Hepatocyte (in vitro differentiated cells): ENCODE measurements around the gene ANGPTL8. TPM values are rescaled to one million over a fixed set of nuclear protein-coding genes. Genes with fewer than 3 reads are reported as not detected.

Source experiments
- DNase-seq: peaks from one replicate; pipeline ENCODE4 v3.0.0-alpha.2; 2016; ENCODE audit warnings: low spot score
- H2AFZ ChIP-seq: fragments of 200-600 bp; sonication (generic); 2 replicates; pipeline ENCODE4 v1.6.0; 2016; ENCODE audit warnings: antibody characterized with exemption, mild to moderate bottlenecking
- H3K27ac ChIP-seq: fragments of 200-600 bp; sonication (generic); 2 replicates; pipeline ENCODE4 v1.5.1; 2016; ENCODE audit warnings: mild to moderate bottlenecking
- H3K27me3 ChIP-seq: fragments of 200-600 bp; sonication (generic); 2 replicates; pipeline ENCODE4 v1.6.1; 2016
- H3K36me3 ChIP-seq: fragments of 200-600 bp; sonication (generic); replicated peaks from 2 replicates; pipeline ENCODE4 v1.5.1; 2016; ENCODE audit warnings: low read depth; ENCODE audit not compliant: insufficient read depth
- H3K4me1 ChIP-seq: fragments of 200-600 bp; sonication (generic); 2 replicates; pipeline ENCODE4 v1.5.1; 2016; ENCODE audit warnings: mild to moderate bottlenecking, moderate library complexity; ENCODE audit not compliant: insufficient read depth
- H3K4me2 ChIP-seq: fragments of 200-600 bp; sonication (generic); 2 replicates; pipeline ENCODE4 v1.6.0; 2016
- H3K4me3 ChIP-seq: fragments of 200-600 bp; sonication (generic); 2 replicates; pipeline ENCODE4 v1.5.1; 2016; ENCODE audit warnings: mild to moderate bottlenecking
- H3K79me2 ChIP-seq: fragments of 200-600 bp; sonication (generic); 2 replicates; pipeline ENCODE4 v1.6.0; 2017; ENCODE audit warnings: mild to moderate bottlenecking
- H3K9me2 ChIP-seq: fragments of 200-600 bp; sonication (generic); replicated peaks from 2 replicates; pipeline ENCODE4 v1.6.0; 2017; ENCODE audit warnings: mild to moderate bottlenecking; ENCODE audit not compliant: insufficient read depth
- H3K9me3 ChIP-seq: fragments of 200-600 bp; sonication (generic); 2 replicates; pipeline ENCODE4 v1.5.1; 2016; ENCODE audit warnings: low read depth, mild to moderate bottlenecking
- H4K20me1 ChIP-seq: fragments of 200-600 bp; sonication (generic); 2 replicates; pipeline ENCODE4 v1.6.0; 2016; ENCODE audit warnings: mild to moderate bottlenecking; ENCODE audit not compliant: insufficient read depth, poor library complexity, severe bottlenecking
- CTCF ChIP-seq: fragments of 200-600 bp; sonication (generic); IDR thresholded peaks from 2 replicates; pipeline ENCODE4 v1.5.1; 2016; ENCODE audit warnings: antibody characterized with exemption, mild to moderate bottlenecking; ENCODE audit not compliant: poor library complexity
- EZH2 ChIP-seq: fragments of 200-600 bp; sonication (generic); IDR thresholded peaks from 2 replicates; pipeline ENCODE4 v1.6.1; 2016; ENCODE audit warnings: antibody characterized with exemption, mild to moderate bottlenecking, borderline replicate concordance
- EZH2phosphoT487 ChIP-seq: fragments of 200-600 bp; sonication (generic); IDR thresholded peaks from one replicate; pipeline ENCODE4 v1.6.1; 2018; ENCODE audit warnings: antibody characterized with exemption, mild to moderate bottlenecking, low read depth, moderate library complexity; ENCODE audit not compliant: unreplicated experiment, severe bottlenecking
- WGBS: methylation state at CpG from one replicate; pipeline ENCODE4 v1.1.6; 2016; ENCODE audit warnings: low lambda C conversion rate; ENCODE audit errors: missing lambda C conversion rate; 5-methylcytosine and 5-hydroxymethylcytosine counted together
- polyA plus RNA-seq: library from polyadenylated mRNA; unstranded; fragments of >200 nt; fragmentation: Nextera tagmentation; extraction: Ambion mirVana; gene quantifications from 2 replicates; pipeline ENCODE4 v1.2.1, GENCODE V29; 2016
- total RNA-seq: library from RNA; depleted of rRNA; stranded (reverse); fragments of >200 nt; gene quantifications from 2 replicates; pipeline ENCODE4 v1.2.3, GENCODE V29; 2014

The ANGPTL8 gene
- total and polyA plus RNA-seq, 2 experiments from 2014 or later, result 20.8 to 24.9 TPM

DNA sequence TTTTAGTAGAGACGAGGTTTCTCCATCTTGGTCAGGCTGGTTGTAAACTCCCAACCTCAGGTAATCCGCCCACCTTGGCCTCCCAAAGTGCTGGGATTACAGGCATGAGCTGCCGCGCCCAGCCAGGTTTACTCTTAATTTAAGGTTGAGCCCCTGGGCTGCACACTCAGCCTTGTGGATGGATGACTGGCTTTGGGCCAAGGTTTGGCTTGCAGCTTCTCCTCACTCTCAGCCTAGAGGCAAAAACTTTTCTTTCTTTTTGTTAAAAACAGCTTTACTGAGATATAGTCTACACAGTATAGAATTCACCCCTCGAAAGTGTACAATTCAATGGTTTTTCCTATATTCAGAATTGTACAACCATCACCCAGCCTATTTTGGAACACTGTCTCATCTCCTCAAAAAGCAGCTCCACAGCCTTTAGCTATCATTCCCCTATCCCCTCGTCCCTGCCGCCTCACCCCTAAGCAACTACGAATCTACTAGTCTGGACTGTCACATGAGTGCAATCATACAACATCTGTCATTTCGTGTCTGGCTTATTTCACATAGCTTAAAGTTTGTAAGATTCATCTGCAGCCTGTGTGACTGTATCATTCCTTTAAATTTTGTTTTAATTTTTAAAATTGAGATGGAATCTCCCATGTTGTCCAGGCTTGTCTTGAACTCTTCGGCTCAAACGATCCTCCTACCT is 42.1 kb downstream of the ANGPTL8 start:
- no peak overlapping the region for H3K4me2 ChIP-seq
- no peak overlapping the region for H3K27ac ChIP-seq
- H3K4me3 ChIP-seq, result no peak overlapping the region
- no peaks in the 10 kb centered on the region for H3K9me3 ChIP-seq
- no peaks in the 10 kb centered on the region for H3K27me3 ChIP-seq
- no peak overlapping the region for H2AFZ ChIP-seq
- H3K79me2 ChIP-seq, result no peaks in the 10 kb centered on the region
- no peaks in the 10 kb centered on the region for H4K20me1 ChIP-seq
- no peaks in the 10 kb centered on the region for H3K4me1 ChIP-seq
- no peaks in the 10 kb centered on the region for H3K36me3 ChIP-seq
- no peaks in the 10 kb centered on the region for H3K9me2 ChIP-seq
- no peak for TF ChIP-seq EZH2phosphoT487
- TF ChIP-seq CTCF, result no peak
- TF ChIP-seq EZH2, result no peak
- WGBS, result 80% methylated on average over 11 of the region's 11 CpGs
- DNase-seq, result no peak

- no peak overlapping the region for H3K27ac ChIP-seq
- no peaks in the 10 kb centered on the region for H4K20me1 ChIP-seq
- H3K4me3 ChIP-seq, result no peak overlapping the region
- no peaks in the 10 kb centered on the region for H3K79me2 ChIP-seq
- no peak overlapping the region for H2AFZ ChIP-seq
- no peak for TF ChIP-seq EZH2
- TF ChIP-seq EZH2phosphoT487, result no peak
- TF ChIP-seq CTCF, result no peak
- H3K9me2 ChIP-seq, result no peaks in the 10 kb centered on the region
- no peaks in the 10 kb centered on the region for H3K4me1 ChIP-seq
- 75% methylated on average over 6 of the region's 6 CpGs for WGBS
- no peaks in the 10 kb centered on the region for H3K36me3 ChIP-seq
- H3K4me2 ChIP-seq, result no peak overlapping the region
- DNase-seq, result no peak
- H3K27me3 ChIP-seq, result no peaks in the 10 kb centered on the region
- H3K9me3 ChIP-seq, result no peaks in the 10 kb centered on the region
Measured at GRCh38 chr19:11284515-11284914, 45.1 kb downstream of the ANGPTL8 start.

- no peaks in the 10 kb centered on the region for H3K27me3 ChIP-seq
- H3K4me1 ChIP-seq, result no peaks in the 10 kb centered on the region
- no peak overlapping the region for H3K27ac ChIP-seq
- H3K36me3 ChIP-seq, result no peaks in the 10 kb centered on the region
- H3K9me2 ChIP-seq, result no peaks in the 10 kb centered on the region
- WGBS, result 80% methylated on average over 6 of the region's 6 CpGs
- TF ChIP-seq CTCF, result no peak
- TF ChIP-seq EZH2phosphoT487, result no peak
- TF ChIP-seq EZH2, result no peak
- H3K4me2 ChIP-seq, result no peak overlapping the region
- no peaks in the 10 kb centered on the region for H4K20me1 ChIP-seq
- H3K4me3 ChIP-seq, result no peak overlapping the region
- no peak overlapping the region for H2AFZ ChIP-seq
- H3K9me3 ChIP-seq, result no peaks in the 10 kb centered on the region
- DNase-seq, result no peak
- no peaks in the 10 kb centered on the region for H3K79me2 ChIP-seq
Measured at GRCh38 chr19:11286312-11286974, 47.0 kb downstream of the ANGPTL8 start.
